GM19035 (cell line): Measurements from ENCODE around the gene UBE2D4.

ENCODE experiments used
- ATAC-seq: cut with Tn5 transposase; IDR thresholded peaks from one replicate; pipeline ENCODE4 v1.9.1; 2021; ENCODE audit not compliant: unreplicated experiment

The UBE2D4 gene

DNA sequence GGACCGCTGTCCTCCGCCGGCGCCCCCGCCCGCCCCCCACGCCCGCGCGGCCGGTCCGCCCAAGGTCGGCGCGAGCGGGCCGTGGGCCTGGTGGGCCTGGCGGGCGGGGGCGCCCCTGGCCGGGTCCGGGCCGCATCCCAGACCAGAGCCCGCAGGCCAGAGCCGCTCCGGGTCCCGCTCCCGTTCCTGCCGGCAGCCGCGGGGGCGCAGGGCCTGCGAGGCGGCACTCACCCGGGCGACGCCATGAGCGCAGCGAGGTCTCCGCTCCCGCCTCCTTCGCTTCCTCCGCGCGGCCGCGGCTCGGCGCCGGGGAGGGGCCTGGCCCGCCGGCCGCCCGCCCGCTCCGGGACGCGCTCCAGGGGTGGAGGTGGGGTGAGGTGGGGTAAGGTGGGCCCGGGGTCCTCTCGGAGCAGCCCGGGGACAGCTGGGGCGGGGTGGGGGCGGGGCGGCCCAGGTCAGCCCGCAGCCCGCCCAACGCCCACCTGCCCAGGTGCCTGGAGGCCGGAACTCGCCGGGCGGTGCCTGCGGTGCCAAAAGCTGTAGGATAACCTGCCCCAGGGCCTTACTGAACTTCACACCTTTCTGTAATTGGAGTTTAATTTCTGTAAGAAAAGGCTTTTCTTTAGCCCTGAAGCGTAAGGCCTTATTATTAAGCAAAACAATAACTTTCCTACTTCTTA is 19.8 kb upstream of the UBE2D4 start, which contains the start of gene URGCP:
Gene URGCP (minus strand): TSS at position 266 of the 680 bp plus-strand sequence. CDS start 21 bp downstream, at position 245.
- ATAC-seq, result peak; percentile 77

DNA sequence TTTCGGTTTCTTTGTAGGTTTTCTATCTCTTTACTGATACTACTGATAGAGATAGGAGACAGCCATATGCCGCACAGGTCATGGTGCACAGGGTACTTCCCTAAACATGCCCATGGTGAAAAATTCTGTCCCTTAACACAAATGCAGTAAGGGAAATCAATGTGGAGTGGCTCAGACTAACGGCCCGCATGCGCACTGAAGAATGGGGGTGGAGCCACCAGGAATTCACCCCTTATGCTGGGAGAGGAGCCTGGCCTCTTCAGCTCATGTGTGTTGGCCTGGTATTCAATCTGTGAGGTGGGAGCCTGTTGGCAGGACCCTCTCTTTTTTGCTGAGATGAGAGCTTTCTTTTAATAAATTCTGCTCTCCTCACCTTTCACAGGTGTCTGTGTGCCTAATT is 11.4 kb upstream of the UBE2D4 start:
- ATAC-seq, result no peak

DNA sequence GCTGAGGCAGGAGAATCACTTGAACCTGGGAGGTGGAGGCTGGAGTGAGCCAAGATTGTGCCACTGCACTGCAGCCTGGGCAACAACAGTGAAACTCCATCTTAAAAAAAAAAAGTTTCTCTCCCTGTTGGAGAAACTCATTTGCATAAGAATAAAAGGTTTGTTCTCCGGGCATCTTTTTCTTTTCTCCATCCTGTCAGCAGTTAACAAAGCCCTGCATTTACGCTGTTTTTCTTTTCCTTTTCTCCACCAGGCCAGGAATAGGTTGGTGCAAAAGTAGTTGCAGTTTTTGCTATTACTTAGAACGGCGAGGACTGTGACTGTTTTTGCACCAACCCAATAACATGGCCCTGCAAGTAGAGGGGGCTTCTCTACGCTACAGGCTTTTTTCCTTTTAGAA is 10.3 kb upstream of the UBE2D4 start:
- no peak for ATAC-seq

DNA sequence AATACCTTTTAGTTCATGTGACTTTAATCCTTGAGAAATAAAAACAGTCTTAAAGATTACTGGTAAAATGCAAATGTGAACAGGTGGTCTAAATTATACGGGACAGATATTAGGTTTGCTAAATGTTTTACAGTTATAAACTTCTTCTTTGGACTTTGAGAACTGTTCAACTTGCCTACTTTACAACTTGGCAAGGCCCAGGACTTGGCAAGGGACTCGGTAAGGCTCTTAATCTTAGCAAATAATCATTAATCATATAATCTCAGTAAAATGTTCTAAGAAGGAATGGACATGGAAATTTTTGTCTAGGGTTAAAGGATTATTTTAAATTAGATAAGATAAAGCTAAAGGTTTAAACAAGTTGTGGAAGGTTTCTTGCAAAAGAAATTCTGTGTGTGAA is 4.8 kb upstream of the UBE2D4 start:
- ATAC-seq, result no peak

DNA sequence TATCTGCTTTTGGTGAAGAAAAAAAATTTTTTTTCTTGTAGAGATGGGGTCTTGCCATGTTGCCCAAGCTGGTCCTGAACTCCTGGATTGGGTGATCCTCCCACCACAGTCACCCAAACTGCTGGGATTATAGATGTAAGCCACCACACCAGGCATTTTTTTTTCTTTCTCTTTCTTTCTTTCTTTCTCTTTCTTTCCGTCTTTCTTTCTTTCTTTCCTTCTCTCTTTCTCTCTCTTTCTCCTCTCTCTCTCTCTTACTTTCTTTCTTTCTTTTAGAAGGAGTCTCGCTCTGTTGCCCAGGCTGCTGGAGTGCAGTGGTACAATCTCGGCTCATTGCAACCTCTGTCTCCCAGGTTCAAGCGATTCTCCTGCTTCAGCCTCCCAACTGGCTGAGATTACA is 3.5 kb upstream of the UBE2D4 start:
- no peak for ATAC-seq

DNA sequence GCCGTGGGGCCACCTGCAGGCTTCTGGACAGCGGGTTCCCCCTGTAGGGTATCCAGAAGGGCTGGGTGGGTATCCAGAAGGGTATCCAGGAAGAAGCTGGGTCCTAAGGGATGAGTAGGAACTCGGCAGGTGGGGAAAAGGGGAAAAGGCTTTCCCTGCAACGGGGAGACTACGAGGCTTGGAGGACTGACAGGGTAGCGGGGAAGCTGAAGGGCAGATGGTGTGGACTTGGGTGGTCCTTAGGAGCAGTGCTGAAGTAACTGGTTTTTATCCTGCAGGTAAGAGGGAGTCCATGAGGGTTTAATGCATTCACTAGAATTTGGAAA is 525 bp downstream of the UBE2D4 start:
- ATAC-seq, result no peak

DNA sequence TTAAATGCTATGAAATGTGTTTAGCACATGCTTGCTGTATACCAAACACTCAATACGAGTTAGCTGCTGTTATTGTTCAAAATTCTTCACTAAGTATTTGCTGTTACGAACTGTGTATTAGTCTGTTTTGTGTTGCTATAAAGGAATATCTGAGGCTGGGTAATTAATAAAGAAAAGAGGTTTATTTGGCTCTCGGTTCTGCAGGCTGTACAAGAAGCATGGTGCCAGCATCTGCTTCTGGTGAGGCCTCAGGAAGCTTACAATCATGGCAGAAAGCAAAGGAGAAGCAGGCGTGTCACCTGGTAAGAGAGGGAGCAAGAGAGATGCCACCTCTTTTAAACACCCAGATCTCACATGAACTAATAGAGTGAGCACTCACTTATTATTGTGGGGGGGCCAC is 1.6 kb downstream of the UBE2D4 start:
- ATAC-seq, result no peak

DNA sequence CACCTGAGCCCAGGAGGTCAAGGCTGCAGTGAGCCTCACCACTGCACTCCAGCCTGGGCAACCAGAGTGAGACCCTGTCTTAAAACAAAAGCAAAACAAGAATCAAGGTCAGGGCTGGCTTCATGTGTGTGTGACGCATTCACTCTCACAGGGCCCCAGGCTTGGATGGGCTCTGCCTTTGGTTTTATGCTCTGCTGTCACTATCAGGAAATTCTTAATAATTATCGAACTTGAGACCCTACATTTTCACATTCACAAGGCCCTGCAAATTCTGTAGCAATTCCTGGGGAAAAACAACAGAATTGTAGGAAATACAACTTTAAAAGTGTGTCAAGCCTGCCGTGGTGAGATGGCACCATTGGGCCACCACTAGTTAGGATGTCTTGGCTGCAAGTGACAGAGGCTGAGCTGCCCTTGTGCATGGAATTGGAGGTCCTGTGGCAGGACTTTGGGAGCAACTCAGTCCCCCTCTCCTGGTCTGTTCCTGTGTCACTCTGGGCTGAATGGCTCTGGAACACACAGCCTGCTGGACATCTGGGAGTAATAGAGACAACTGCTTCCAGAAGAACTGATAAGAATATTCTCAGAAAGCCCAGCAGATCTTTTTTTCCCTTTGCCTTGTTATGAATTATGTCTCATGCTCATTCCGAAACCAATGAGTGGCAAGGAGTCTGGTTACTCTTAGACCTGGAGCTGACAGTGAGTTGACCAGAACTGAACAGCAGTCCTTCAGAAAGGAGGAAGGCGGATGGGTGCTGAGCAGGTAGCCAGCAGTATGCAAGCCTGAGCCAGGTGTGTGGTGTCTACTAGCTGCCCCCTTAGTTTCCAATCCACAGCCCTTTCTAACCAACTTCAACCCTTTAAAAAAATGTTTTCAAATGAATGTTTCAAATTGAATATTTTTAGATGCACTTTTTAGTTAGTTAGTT is 3.6 kb downstream of the UBE2D4 start:
- no peak for ATAC-seq

DNA sequence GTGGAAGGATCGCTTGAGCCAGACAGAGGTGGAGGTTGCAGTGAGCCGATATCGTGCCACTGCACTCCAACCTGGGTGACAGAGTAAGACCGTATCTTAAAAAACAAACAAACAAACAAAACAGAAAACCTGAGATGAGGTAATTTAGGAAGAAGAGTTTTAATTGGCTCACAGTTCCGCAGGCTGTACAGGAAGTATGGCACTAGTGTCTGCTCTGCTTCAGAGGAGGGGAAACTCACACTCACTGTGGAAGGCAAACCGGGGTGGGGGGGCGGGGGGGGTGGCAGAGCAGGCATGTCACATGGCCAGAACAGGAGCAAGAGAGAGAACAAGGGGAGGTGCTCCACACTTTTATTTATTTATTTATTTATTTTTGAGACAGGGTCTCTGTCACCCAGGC is 5.1 kb downstream of the UBE2D4 start:
- no peak for ATAC-seq

DNA sequence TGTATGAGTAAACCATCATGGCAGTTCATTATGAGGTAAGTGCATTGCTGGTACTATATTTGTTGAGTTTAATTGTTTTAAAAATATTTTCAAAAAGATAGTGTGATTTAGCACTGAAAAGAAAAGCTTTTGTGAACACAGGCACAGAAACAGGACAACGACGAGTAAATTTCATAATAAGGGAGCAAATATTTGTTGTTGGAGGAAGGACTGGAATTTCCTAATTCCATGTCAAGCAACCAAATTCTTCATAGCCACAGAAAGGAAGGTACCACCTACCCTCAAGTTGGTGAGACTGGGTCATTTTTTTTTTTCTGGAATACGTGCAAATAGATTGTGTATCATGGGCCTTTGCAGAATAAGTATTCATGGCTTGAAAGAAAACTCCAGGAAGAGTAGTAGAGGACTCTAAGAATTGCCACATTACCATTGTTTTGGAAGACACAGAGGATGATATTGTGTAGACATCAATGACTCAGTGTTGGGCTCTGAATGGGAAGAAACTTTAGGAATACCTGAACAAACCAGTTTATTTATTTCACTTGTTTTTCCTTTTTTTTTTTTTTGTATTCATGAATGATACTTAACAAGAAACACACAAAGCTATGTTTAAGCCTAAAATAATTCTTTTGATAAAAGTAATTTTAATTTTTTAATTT is 7.8 kb downstream of the UBE2D4 start:
- ATAC-seq, result no peak

DNA sequence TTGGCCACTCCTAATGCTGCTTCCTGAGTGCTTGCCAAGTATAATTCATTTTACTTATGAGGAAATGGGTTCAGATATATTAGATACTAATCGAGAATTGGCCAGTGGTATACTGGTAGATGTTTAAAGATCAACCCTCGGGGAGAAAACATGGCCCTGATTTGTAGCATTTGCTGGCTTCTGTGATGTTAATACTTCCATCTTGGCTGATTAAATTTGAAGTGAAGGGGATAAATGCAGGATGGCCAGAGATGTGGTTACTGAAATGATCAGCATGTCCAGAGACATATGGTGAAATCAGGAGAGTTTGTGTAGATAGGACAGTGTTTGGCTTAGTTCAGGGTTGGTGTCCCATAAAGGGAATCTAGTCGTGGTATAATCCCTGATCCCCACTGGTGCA is 11.2 kb downstream of the UBE2D4 start:
- ATAC-seq, result no peak

DNA sequence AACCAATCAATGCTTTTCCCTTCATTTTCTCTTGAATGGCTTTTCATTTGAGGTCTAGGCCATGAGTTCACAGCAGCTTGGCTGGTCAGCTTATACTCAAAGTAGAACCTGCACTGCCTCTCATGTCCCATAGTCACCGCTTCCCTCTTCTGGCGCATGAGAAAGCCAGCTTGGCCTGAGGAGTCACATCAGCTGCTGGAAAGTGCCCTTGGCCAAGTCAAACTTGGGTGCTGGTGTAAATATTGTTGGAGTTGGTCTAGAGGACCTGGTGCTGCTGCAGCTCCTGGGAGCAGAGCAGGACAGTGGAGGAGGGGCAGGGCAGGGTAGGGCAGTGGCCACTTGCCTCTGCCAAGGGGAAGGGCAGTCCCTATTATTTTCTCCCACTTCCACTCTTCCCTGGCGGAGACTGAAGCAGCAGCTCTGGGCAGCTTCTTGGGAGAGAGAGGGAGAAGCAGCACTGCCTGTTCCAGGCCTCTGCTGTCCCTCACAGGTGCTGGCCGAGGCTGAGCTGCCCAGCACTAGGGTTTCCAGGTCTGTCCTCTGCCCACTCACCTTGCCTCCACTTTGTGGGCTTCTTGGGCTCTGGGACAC is 12.8 kb downstream of the UBE2D4 start:
- no peak for ATAC-seq

DNA sequence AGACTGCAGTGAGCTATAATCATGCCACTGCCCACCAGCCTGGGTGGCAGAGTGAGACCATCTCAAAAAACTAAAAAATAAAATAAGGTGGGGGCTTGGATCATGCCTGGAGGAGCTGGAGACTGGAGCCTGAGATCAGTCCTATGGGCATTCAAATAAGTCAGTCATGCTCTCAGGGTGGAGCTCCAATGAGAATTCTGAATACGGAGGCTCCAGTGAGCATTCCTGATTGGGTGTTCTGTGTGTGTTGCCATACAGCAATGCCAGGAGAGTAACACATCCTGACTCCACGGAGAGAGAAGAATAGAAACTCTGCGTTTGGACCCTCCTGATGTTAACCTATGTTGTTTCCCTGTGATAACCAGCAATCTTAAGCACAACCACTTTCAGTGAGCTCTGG is 16.0 kb downstream of the UBE2D4 start:
- no peak for ATAC-seq

DNA sequence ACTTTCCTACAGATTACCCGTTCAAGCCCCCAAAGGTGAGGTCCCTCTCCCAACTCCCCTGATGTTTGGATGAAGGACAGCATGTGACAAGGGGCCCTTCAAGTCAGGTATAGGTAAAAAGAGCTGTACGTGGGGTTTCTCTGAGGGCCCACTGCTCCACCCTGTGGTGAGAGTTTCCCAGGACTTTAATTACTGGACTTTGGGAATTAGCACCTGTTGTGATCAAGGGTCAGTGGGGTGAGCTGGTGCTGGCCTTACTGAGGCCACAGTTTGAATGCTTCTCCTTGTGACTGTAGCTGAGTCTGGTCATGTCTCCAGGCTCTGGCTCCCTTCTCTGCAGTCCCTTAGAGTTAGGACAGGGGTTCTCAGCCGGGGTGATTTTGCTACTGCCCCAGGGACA is 16.8 kb downstream of the UBE2D4 start:
- ATAC-seq, result no peak

DNA sequence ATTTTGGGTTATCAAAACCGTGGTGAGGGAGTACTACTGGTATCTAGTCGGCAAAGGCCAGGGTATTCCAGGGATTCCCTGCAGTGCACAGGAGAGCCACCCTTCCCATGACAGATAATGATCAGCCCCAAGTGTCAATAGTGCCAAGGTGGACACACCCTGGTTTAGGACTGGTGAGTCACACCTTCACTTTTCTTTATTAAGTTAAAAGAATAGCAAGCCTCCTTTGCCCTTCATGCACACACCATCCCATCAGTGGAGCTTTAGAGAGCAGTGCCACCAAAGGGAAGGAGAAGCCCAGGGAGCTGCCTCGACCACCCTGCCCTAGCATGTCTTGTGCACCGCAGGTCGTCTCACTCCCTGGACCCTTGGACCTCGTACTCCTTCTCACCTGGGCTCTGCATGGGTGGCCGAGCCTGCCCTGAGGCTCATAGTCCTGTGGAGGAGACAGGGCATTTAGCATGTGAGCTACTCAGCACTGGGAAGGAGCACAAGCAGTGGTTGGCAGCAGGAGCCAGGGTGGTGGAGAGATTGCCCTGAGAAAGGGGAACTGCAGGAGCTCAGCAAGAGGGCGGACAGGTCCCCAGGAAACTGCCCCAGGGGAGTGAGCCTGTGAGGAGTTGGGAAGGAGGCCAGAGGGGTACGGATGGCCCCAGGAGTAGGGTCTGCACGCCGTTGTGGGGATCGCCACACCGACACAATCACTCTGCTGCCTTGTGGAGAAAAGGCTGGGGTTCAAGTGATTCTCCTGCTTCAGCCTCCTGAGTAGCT is 17.4 kb downstream of the UBE2D4 start:
- ATAC-seq, result no peak

DNA sequence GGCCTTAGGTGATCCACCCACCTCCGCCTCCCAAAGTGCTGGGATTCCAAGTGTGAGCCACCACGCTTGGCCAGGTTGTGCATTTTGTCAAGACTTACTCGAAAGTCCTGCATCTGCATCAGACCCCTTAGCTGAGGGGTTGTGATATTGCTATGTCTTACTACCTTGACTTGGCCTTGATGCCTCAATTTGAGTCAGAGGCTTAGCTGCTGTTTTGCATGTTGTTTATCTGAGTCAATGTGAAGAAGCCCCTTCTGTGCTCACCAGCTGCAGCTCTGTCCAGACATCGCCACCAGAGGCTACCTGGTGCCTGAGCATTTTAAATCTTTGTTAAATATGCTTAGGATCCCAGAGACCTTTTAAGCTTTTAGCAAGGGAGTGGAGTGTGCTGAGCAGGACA is 18.1 kb downstream of the UBE2D4 start:
- no peak for ATAC-seq

DNA sequence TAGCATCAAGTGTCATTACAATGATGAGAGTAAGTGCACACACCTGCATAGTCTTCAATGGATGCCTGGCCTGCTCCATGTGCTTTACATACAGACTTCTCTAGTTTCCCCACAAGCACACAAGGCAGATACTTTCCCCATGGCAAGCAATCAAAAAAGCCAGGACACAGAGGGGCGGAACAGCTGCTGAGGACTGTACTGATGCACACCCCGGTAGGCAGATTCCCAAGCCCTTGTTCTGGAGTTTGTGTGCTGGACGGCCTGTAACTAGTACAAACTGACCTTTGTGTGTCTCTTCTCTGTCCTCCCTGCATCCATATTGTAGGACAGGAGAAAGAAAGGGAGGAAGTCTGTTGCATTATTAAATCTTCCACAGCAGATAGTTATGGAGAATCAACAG is 25.8 kb downstream of the UBE2D4 start:
- no peak for ATAC-seq

DNA sequence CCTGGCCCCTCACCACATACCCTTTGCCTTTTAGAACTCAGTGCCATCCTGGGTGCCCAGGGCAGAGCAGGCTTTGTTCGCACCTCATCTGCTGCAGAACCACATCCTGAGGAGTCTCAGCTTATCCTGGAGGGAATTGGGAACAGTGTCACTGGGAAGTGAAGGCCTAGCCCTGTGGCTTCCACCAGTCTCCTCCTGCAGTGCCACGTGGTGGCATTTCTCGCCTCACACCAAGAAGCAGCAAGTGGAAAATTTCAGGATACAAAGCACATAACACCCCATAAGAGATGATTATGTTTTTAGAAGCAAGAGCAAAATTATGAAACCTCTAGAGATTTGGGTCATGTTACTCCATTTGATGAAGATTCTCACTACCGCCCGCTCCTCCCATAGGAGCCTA is 26.8 kb downstream of the UBE2D4 start:
- no peak for ATAC-seq

DNA sequence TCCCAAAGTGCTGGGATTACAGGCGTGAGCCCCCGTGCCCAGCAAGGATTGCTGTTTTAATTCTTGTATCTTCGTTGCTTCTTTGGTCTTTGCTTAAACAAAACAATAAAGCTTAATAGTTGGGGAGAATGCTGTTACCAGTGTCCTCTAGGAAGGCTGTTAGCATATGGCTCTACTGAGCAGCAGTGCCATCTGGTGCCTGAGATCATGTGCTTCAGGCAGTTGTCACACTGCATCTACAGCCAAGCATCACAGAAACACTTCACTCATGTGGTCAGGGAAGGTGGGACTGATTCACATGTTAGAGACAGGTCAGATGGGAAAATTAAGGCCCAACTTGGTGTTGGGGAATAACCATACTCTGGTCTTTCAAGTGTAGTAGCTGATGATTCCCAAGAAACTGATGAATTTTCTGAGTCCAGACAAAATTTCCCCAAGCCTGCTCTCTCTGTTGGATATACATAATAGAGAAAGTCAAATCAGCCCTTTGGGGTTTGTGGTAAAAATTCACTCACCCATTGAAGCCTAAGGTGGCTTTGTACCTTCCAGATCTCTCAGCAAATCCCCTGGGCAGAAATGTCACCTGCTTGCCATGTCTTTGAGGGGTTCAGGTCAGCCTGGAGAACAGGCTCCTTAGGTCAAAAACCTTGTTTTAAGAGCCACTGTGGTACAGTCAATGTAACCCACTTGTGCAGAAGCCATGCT is 28.4 kb downstream of the UBE2D4 start:
- ATAC-seq, result no peak

DNA sequence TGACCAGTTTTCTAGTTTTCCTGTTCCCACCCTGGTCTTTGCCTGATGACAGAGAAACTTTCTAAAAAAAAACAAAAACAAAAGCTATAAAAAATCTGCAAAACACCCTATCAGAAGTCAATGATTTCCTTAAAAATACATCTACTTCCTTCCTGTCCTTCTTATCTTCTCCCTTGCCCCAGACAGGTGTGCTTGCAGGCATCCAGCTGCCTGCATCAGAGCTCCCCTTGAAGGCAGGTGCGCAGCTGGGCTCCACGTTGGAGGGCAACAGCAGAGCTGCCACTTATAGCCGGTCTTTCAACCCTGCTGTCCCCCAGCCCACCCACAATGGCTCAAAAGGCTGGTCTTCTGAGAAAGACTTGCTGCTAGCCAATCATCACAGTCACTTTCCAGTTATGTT is 29.8 kb downstream of the UBE2D4 start:
- ATAC-seq, result no peak
